SK-N-SH (cell line): ENCODE results near the gene BTAF1. TPM values are rescaled to one million over a fixed set of nuclear protein-coding genes. Genes with fewer than 3 reads are reported as not detected.

Experiments
- CTCF ChIA-PET: fragments of 300-600, 350-600 bp; formaldehyde crosslinking; extraction: SDS; loops from one replicate; lab custom pipeline; 2021; lab: Yijun Ruan, JAX
- POLR2A ChIA-PET: fragments of 350-600 bp; sonication (Branson Sonifier 250); formaldehyde crosslinking; extraction: SDS; loops from one replicate; lab custom pipeline; 2020; ENCODE audit warnings: antibody characterized with exemption, inconsistent platforms; lab: Yijun Ruan, JAX
- DNase-seq: peaks from one replicate; pipeline ENCODE4 v3.0.0; 2012
- H2AFZ ChIP-seq: fragments of 200-600 bp; sonication (generic); 2 replicates; pipeline ENCODE4 v1.8.1; 2016; ENCODE audit warnings: antibody characterized with exemption, mild to moderate bottlenecking, low read depth
- H3F3A ChIP-seq: fragments of 200-600 bp; sonication (generic); replicated peaks from 2 replicates; pipeline ENCODE3; 2016; ENCODE audit warnings: antibody characterized with exemption, mild to moderate bottlenecking; ENCODE audit not compliant: insufficient read depth
- H3K27ac ChIP-seq, 2 experiments: fragments of 200-500 bp in 1 of 2; fragments of 200-600 bp in 1 of 2; sonication (Bioruptor generic) in 1 of 2; sonication (generic), shearing (Covaris generic) in 1 of 2; 2 replicates each; pipeline versions ENCODE4 v1.5.1 to v1.6.1; 2014 to 2016; ENCODE audit warnings: low read depth in 2 of 2, inconsistent platforms in 1 of 2, low read length in 1 of 2, mild to moderate bottlenecking in 1 of 2, mixed read lengths in 1 of 2
- H3K27me3 ChIP-seq: fragments of 200-600 bp; sonication (generic), shearing (Covaris generic); 2 replicates; pipeline ENCODE4 v1.6.1; 2016; ENCODE audit warnings: mixed run types; ENCODE audit not compliant: insufficient read depth
- H3K36me3 ChIP-seq, 2 experiments: fragments of 200-500 bp in 1 of 2; fragments of 200-600 bp in 1 of 2; sonication (Bioruptor generic) in 1 of 2; sonication (generic) in 1 of 2; replicated peaks in 1 of 2; 2 replicates each; pipeline versions ENCODE3 to v1.5.1; 2014 to 2016; ENCODE audit warnings: low read length in 1 of 2, mild to moderate bottlenecking in 1 of 2; ENCODE audit not compliant: insufficient read depth in 2 of 2, control insufficient read depth in 1 of 2
- H3K4me1 ChIP-seq, 2 experiments: fragments of 200-500 bp in 1 of 2; fragments of 200-600 bp in 1 of 2; sonication (Bioruptor generic) in 1 of 2; sonication (generic), shearing (Covaris generic) in 1 of 2; 2 replicates each; pipeline versions ENCODE4 v1.5.1 to v1.6.1; 2014 to 2016; ENCODE audit warnings: low read depth in 1 of 2, low read length in 1 of 2, mixed run types in 1 of 2; ENCODE audit not compliant: insufficient read depth in 2 of 2, control insufficient read depth in 1 of 2
- H3K4me2 ChIP-seq: fragments of 200-600 bp; sonication (generic), shearing (Covaris generic); 2 replicates; pipeline ENCODE4 v1.6.1; 2017; ENCODE audit warnings: mixed run types
- H3K4me3 ChIP-seq, 2 experiments: fragments of 200-500 bp in 1 of 2; fragments of 200-600 bp in 1 of 2; sonication (Bioruptor generic) in 1 of 2; sonication (generic), shearing (Covaris generic) in 1 of 2; 2 replicates each; pipeline versions ENCODE4 v1.5.1 to v1.8.1; 2014 to 2016; ENCODE audit warnings: low read depth in 2 of 2, inconsistent platforms in 1 of 2, low read length in 1 of 2, mild to moderate bottlenecking in 1 of 2, mixed read lengths in 1 of 2, moderate library complexity in 1 of 2
- H3K79me2 ChIP-seq: fragments of 200-600 bp; sonication (generic); 2 replicates; pipeline ENCODE4 v1.8.1; 2017; ENCODE audit warnings: mild to moderate bottlenecking; ENCODE audit not compliant: insufficient read depth
- H3K9ac ChIP-seq: fragments of 200-600 bp; sonication (generic); 2 replicates; pipeline ENCODE4 v1.6.1; 2017; ENCODE audit warnings: mixed run types
- H3K9me2 ChIP-seq: fragments of 200-600 bp; sonication (generic); 2 replicates; pipeline ENCODE4 v1.6.1; 2017; ENCODE audit warnings: mixed run types
- H3K9me3 ChIP-seq: fragments of 200-600 bp; sonication (generic); 2 replicates; pipeline ENCODE4 v1.6.1; 2017; ENCODE audit warnings: mixed run types, mild to moderate bottlenecking, moderate library complexity
- H4K20me1 ChIP-seq: fragments of 200-600 bp; sonication (generic); 2 replicates; pipeline ENCODE4 v1.6.1; 2017; ENCODE audit warnings: mild to moderate bottlenecking, mixed run types; ENCODE audit not compliant: insufficient read depth
- EP300 ChIP-seq, 2 experiments: IDR thresholded peaks; 2 replicates each; pipeline versions ENCODE4 v1.4.0 to v1.6.1; 2012; ENCODE audit warnings: borderline replicate concordance in 1 of 2, low read depth in 1 of 2, low read length in 1 of 2
- EZH2phosphoT487 ChIP-seq: fragments of 200-600 bp; sonication (generic); IDR thresholded peaks from 2 replicates; pipeline ENCODE4 v1.6.1; 2017; ENCODE audit warnings: low read depth, mixed run types, mild to moderate bottlenecking, antibody characterized with exemption, moderate library complexity, borderline replicate concordance
- FOXJ3 ChIP-seq: sonication (generic); formaldehyde crosslinking; IDR thresholded peaks from 2 replicates; pipeline ENCODE4 v1.5.1; 2020; ENCODE audit warnings: mild to moderate bottlenecking, missing genetic modification reagents
- FOXM1 ChIP-seq: IDR thresholded peaks from 2 replicates; pipeline ENCODE4 v1.4.0; 2012; ENCODE audit warnings: low read depth, mild to moderate bottlenecking
- GABPA ChIP-seq: IDR thresholded peaks from 2 replicates; pipeline ENCODE4 v1.4.0; 2012; ENCODE audit warnings: low read depth, mild to moderate bottlenecking
- MEF2A ChIP-seq: IDR thresholded peaks from 2 replicates; pipeline ENCODE4 v1.4.0; 2012; ENCODE audit warnings: low read depth, borderline replicate concordance
- MXI1 ChIP-seq: IDR thresholded peaks from 2 replicates; pipeline ENCODE4 v1.6.1; 2012; ENCODE audit warnings: mild to moderate bottlenecking, low read depth, low read length, improper control_type of control experiment
- NRF1 ChIP-seq: IDR thresholded peaks from 2 replicates; pipeline ENCODE4 v1.6.1; 2012; ENCODE audit warnings: low read depth, mild to moderate bottlenecking, low read length
- POLR2AphosphoS5 ChIP-seq: IDR thresholded peaks from 2 replicates; pipeline ENCODE4 v1.6.1; 2012; ENCODE audit warnings: low read depth, low read length
- RCOR1 ChIP-seq: fragments of 150-350 bp; IDR thresholded peaks from 2 replicates; pipeline ENCODE4 v1.6.1; 2017; ENCODE audit warnings: antibody characterized with exemption, low read length
- RFX5 ChIP-seq: IDR thresholded peaks from 2 replicates; pipeline ENCODE4 v1.6.1; 2012; ENCODE audit warnings: mild to moderate bottlenecking, improper control_type of control experiment, low read length
- RXRA ChIP-seq: IDR thresholded peaks from 2 replicates; pipeline ENCODE4 v1.4.0; 2012; ENCODE audit warnings: low read depth, mild to moderate bottlenecking, borderline replicate concordance
- SMC3 ChIP-seq: IDR thresholded peaks from 2 replicates; pipeline ENCODE4 v1.6.1; 2012; ENCODE audit warnings: low read depth, low read length, improper control_type of control experiment
- TAF1 ChIP-seq: IDR thresholded peaks from 2 replicates; pipeline ENCODE4 v1.6.1; 2012; ENCODE audit warnings: low read depth, mild to moderate bottlenecking, low read length, moderate library complexity, borderline replicate concordance
- TCF12 ChIP-seq: IDR thresholded peaks from 2 replicates; pipeline ENCODE4 v1.4.0; 2012
- YY1 ChIP-seq: IDR thresholded peaks from 2 replicates; pipeline ENCODE4 v1.4.0; 2012; ENCODE audit warnings: low read depth, mild to moderate bottlenecking
- WGBS: methylation state at CpG from one replicate; pipeline ENCODE4 v1.1.6; 2017; ENCODE audit warnings: low lambda C conversion rate; 5-methylcytosine and 5-hydroxymethylcytosine counted together
- polyA plus RNA-seq, 3 experiments: library from polyadenylated mRNA; depleted of rRNA; stranded (reverse); fragments of >200 nt; gene quantifications; 2 replicates each; pipeline ENCODE4 v1.2.3, GENCODE V29; 2012
- TF ChIP-seq, protein P1 (sequence below): fragments of 150-350 bp; IDR thresholded peaks from 2 replicates; pipeline ENCODE4 v1.6.1; 2016; ENCODE audit warnings: mild to moderate bottlenecking, low read depth, low read length
- TF ChIP-seq, protein P2 (sequence below): fragments of 150-350 bp; IDR thresholded peaks from 2 replicates; pipeline ENCODE4 v1.6.1; 2017; ENCODE audit warnings: antibody characterized with exemption, low read length, low read depth, borderline replicate concordance
- TF ChIP-seq, protein P3 (sequence below): IDR thresholded peaks from 2 replicates; pipeline ENCODE4 v1.6.1; 2012; ENCODE audit warnings: mild to moderate bottlenecking, low read depth, low read length, moderate library complexity
- TF ChIP-seq, protein P4 (sequence below): IDR thresholded peaks from 2 replicates; pipeline ENCODE4; 2012
- TF ChIP-seq, protein P5 (sequence below): IDR thresholded peaks from 2 replicates; pipeline ENCODE4 v1.4.0; 2012; ENCODE audit warnings: low read depth
- TF ChIP-seq, protein P6 (sequence below): fragments of 200-600 bp; sonication (generic); IDR thresholded peaks from 2 replicates; pipeline ENCODE4 v1.6.1; 2017; ENCODE audit warnings: antibody characterized with exemption, mild to moderate bottlenecking, moderate library complexity

BTAF1 gene
- polyA plus RNA-seq, 1 of the 3 experiments (the other 2 are of a cell fraction): 9.8 TPM

DNA sequence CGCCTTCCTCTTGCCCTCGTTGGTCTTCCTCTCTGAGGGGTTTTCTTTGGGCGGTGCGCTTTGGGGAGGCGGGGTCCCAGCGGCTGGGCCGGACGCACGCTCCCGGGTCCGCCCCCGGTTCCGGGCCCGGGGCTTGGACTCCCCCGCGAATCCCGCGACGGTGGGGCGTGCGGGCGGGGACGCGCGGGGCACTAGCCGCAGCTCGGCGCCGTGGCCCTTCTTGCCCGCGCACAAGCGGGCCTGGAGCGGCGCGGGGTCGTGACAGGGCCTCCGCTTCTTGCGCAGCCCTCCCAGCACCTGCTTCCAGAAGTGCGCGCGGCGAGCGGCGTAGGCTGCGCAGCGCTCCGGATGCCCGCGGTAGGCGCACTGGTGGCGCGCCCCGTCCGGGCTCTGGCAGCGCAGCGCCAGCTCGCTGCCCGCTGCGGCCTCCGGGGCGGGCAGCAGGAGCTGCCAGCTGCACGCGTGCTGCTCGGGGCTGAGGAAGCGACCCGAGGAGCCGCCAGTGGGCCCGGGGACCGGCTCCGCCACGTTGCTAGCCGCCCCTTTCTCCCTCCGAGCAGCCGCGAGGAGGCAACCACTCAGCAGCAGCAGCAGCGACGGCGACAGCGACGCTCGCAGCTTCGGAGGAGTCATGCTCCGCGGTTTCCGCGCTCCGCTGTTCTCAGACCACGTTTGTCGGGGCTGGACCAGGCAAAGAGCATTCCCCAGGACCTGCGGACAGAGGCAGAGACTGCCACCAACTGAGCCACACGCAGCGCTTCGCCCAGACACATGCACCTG, 15.0 kb upstream of the BTAF1 start:
- WGBS: under 1% methylated on average over 33 of the region's 93 CpGs
- POLR2A ChIA-PET: interaction anchor here (1.0 to 2.0 kb wide), 3 partner anchors 15 to 22 kb away, joined by 3 to 11 read pairs (median 4); partner anchors contain the start of gene BTAF1
- TF ChIP-seq MEF2A: no peak
- no peak for TF ChIP-seq RXRA
- peak; percentile 22; the same call in 1 of the 2 replicates for TF ChIP-seq RCOR1
- TF ChIP-seq FOXM1: no peak
- no peak for TF ChIP-seq FOXJ3 (CRISPR knock-in tag)
- TF ChIP-seq, protein P1, sequence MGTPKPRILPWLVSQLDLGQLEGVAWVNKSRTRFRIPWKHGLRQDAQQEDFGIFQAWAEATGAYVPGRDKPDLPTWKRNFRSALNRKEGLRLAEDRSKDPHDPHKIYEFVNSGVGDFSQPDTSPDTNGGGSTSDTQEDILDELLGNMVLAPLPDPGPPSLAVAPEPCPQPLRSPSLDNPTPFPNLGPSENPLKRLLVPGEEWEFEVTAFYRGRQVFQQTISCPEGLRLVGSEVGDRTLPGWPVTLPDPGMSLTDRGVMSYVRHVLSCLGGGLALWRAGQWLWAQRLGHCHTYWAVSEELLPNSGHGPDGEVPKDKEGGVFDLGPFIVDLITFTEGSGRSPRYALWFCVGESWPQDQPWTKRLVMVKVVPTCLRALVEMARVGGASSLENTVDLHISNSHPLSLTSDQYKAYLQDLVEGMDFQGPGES: no peak
- TF ChIP-seq, protein P2, sequence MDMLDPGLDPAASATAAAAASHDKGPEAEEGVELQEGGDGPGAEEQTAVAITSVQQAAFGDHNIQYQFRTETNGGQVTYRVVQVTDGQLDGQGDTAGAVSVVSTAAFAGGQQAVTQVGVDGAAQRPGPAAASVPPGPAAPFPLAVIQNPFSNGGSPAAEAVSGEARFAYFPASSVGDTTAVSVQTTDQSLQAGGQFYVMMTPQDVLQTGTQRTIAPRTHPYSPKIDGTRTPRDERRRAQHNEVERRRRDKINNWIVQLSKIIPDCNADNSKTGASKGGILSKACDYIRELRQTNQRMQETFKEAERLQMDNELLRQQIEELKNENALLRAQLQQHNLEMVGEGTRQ: no peak
- TF ChIP-seq POLR2AphosphoS5: peak; percentile 18; the same call in 1 of the 2 replicates
- peak; percentile 62; the same call in 1 of the 2 replicates for TF ChIP-seq TAF1
- TF ChIP-seq NRF1: peak; percentile 52; the same call in 1 of the 2 replicates
- no peak for TF ChIP-seq TCF12
- TF ChIP-seq, protein P3, sequence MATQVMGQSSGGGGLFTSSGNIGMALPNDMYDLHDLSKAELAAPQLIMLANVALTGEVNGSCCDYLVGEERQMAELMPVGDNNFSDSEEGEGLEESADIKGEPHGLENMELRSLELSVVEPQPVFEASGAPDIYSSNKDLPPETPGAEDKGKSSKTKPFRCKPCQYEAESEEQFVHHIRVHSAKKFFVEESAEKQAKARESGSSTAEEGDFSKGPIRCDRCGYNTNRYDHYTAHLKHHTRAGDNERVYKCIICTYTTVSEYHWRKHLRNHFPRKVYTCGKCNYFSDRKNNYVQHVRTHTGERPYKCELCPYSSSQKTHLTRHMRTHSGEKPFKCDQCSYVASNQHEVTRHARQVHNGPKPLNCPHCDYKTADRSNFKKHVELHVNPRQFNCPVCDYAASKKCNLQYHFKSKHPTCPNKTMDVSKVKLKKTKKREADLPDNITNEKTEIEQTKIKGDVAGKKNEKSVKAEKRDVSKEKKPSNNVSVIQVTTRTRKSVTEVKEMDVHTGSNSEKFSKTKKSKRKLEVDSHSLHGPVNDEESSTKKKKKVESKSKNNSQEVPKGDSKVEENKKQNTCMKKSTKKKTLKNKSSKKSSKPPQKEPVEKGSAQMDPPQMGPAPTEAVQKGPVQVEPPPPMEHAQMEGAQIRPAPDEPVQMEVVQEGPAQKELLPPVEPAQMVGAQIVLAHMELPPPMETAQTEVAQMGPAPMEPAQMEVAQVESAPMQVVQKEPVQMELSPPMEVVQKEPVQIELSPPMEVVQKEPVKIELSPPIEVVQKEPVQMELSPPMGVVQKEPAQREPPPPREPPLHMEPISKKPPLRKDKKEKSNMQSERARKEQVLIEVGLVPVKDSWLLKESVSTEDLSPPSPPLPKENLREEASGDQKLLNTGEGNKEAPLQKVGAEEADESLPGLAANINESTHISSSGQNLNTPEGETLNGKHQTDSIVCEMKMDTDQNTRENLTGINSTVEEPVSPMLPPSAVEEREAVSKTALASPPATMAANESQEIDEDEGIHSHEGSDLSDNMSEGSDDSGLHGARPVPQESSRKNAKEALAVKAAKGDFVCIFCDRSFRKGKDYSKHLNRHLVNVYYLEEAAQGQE: peak; percentile 41; the same call in 1 of the 2 replicates
- TF ChIP-seq EZH2phosphoT487: no peak
- TF ChIP-seq GABPA: no peak
- no peak for TF ChIP-seq RFX5
- TF ChIP-seq, protein P4, sequence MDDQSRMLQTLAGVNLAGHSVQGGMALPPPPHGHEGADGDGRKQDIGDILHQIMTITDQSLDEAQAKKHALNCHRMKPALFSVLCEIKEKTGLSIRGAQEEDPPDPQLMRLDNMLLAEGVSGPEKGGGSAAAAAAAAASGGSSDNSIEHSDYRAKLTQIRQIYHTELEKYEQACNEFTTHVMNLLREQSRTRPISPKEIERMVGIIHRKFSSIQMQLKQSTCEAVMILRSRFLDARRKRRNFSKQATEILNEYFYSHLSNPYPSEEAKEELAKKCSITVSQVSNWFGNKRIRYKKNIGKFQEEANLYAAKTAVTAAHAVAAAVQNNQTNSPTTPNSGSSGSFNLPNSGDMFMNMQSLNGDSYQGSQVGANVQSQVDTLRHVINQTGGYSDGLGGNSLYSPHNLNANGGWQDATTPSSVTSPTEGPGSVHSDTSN: no peak
- TF ChIP-seq SMC3: peak; percentile 35; the same call in 1 of the 2 replicates
- 0 out of 4 replicates have a peak, but pooled peaks of 1 of the 2 experiments have one; percentile 7 for TF ChIP-seq EP300 (IDR thresholded peaks at IDR 0.05; ENCODE audit: borderline replicate concordance in 1 of 2, low read depth in 1 of 2, low read length in 1 of 2)
- TF ChIP-seq MXI1: peak; percentile 93
- TF ChIP-seq, protein P5, sequence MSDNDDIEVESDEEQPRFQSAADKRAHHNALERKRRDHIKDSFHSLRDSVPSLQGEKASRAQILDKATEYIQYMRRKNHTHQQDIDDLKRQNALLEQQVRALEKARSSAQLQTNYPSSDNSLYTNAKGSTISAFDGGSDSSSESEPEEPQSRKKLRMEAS: no peak; the same call in none of the 2 replicates
- TF ChIP-seq, protein P6, sequence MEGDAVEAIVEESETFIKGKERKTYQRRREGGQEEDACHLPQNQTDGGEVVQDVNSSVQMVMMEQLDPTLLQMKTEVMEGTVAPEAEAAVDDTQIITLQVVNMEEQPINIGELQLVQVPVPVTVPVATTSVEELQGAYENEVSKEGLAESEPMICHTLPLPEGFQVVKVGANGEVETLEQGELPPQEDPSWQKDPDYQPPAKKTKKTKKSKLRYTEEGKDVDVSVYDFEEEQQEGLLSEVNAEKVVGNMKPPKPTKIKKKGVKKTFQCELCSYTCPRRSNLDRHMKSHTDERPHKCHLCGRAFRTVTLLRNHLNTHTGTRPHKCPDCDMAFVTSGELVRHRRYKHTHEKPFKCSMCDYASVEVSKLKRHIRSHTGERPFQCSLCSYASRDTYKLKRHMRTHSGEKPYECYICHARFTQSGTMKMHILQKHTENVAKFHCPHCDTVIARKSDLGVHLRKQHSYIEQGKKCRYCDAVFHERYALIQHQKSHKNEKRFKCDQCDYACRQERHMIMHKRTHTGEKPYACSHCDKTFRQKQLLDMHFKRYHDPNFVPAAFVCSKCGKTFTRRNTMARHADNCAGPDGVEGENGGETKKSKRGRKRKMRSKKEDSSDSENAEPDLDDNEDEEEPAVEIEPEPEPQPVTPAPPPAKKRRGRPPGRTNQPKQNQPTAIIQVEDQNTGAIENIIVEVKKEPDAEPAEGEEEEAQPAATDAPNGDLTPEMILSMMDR: peak; percentile 48
- TF ChIP-seq YY1: peak; percentile 54; the same call in 1 of the 2 replicates

More for the DNA sequence above, 15.0 kb upstream of the BTAF1 start:
- Histone ChIP-seq H2AFZ (peak overlapping the region; percentile 86), H3K79me2 (no peaks in the 10 kb centered on the region; the same call in 1 of the 2 replicates), H3K27ac (peak overlapping the region in 1 of 2 experiments; percentile 70; a peak in 2 of 4 replicates), H4K20me1 (no peaks in the 10 kb centered on the region), H3K9me2 (no peaks in the 10 kb centered on the region), H3K9me3 (no peaks in the 10 kb centered on the region; the same call in 1 of the 2 replicates), H3F3A (peaks cover 12% of the 10 kb centered on the region), H3K27me3 (no peaks in the 10 kb centered on the region), H3K9ac (peak overlapping the region; percentile 62; the same call in 1 of the 2 replicates), H3K4me2 (peak overlapping the region; percentile 92), H3K36me3 (peaks cover 0 to 3% of the 10 kb centered on the region in 2 experiments), H3K4me1 (peaks cover 2 to 3% of the 10 kb centered on the region in 2 experiments; a peak in 1 of 4 replicates), H3K4me3 (peak overlapping the region; percentile 74 to 80)
- CTCF ChIA-PET: interaction anchor here (0.7 to 3.1 kb wide), 16 partner anchors 9 to 610 kb away, joined by 3 to 24 read pairs (median 3); partner anchors contain the start of genes BTAF1 and TNKS2
- peak; percentile 88 for DNase-seq
